Cerebellar nuclear complex (tissue), 1 donor: Measurements from ENCODE around the gene ZNF345.

ENCODE experiments used
- DNase-seq, 2 experiments: peaks; one replicate each; lab custom pipeline; 2025; lab: John Stamatoyannopoulos, UW

ZNF345 gene

DNA sequence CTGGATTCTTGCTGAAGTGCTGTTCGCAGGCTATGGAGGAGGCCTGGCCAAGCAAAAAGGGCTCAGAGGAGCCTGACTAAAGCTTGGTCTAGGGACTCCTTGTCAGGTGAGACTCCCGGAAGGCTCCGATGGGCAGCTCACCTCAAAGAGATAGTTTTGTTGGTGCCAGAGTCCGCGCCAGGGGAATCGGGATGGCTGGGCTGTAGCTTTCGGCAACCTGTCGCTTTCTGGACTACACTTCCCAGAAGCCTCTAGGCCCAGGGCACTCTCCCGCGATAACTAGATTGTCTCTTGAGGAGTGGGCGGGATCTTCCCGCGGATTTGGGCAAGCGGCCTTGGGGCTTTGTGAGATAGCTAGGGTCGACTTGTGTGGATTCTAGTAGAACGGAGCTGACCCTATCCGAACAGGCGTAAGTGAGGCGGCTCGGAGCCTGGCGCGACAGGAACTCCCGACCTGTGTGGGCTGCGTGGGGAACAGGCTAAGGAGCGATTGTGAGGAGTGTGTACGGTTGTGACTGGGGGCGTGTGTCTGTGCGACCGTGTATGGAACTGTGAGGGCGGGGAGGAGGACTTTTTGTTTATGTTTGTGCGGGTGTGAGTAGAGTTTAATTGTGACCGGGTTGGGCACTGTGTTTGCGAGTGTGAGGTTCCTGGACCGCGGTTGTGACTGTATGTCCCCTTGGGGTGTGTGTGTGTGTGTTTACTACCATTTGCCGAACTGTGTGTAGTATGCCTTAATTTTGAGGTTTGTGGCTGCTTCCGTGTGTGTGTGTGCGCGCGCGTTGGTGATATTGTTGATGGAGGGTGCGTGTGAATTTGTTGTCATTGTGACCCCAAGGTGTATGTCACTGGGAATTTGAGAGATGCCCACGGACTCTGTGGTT, at the start of gene ZNF345:
ZNF345 (plus strand) TSS at position 318 of the 884 bp plus-strand sequence. CDS start 25,955 bp downstream, outside the sequence.
- DNase-seq = peak; percentile 61 to 90

DNA sequence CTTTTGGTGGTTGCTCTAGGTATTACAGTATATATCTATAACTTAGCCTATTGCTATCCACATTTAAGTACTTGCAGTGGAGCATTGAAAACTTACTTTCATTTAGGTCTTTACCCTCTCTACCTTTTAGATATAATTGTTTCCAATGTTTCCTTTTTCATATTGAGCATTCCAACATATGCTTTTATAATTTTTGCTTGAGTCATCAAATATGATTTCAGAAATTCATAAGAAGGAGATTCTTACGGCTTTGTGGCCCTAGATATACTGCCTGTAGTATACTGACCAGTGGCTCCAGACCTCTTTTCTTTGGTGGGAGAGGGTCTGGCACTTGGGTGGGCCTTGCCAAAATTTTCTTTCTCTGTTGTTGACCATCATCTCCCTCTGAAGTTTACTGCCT, 45.3 kb upstream of the ZNF345 start:
- DNase-seq = no peak

DNA sequence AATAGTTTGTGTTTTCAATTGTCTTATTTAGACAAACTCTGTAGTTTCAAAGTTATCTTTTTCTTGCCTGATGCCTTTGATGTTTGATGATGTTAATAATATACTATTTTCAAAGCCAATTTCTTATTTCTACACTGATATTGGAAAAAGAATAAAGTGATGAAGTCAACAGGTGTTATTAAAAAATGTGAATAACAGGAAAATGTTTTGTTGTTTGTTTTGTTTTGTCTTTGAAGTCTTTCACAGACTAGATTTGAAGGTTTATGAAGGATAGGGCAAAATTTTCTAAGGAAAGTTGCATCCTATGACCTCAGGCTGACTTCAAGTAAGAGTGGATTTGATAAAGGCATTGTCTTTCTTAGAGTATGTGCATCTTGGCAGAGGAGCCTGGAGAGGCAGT, 43.6 kb upstream of the ZNF345 start:
- no peak for DNase-seq

DNA sequence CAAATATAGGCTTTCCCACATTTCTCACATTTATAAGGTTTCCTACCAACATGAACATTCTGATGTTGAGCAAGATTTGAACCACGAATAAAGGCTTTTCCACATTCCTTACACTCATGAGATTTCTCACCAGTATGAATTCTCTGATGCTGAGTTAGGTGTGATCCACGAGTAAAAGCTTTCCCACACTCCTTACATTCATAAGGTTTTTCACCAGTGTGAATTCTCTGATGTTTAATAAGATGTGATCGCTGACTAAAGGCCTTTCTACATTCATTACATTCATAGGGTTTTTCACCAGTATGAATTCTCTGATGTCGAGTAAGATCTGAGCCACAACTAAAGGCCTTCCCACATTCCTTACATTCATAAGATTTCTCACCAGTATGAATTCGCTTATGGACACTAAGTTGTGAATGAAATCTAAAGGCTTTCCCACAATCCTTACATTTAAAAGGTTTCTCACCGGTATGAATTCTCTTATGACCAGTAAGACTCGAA, 31.5 kb upstream of the ZNF345 start:
- DNase-seq = no peak

DNA sequence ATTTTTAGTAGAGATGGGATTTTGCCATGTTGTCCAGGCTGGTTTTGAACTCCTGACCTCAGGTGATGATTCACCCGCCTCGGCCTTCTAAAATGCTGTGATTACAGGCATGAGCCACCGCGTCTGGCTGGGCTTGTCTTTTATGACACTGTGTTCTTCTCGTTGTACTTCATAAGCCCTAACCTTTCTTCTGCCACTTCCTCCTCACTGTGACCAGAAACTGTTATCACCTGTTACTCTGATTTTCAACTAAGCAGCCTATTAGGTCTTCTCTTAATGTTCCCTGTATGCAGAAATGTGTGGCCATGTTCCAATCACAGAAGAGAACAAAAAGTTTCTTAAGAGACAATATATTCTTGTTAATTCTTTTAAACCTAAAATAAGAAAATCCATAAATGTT, 28.9 kb upstream of the ZNF345 start:
- no peak for DNase-seq

DNA sequence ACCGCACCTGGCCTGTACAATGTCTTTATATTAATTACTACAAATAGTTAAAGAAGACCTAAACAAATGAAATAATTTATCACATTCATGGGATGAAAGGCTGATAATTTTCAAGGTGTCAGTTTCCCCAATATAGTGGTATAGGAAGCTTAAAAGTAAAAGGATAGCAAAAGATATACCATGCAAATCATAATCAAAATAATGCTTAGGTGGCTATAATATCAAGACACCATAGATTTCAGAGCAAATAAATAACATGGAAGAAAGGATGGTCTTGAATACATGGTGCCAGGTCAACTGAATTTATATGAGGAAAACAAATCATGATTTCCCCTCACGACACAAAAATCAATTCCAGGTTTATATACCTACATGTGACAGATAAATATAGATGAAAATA, 17.2 kb upstream of the ZNF345 start:
- no peak for DNase-seq

DNA sequence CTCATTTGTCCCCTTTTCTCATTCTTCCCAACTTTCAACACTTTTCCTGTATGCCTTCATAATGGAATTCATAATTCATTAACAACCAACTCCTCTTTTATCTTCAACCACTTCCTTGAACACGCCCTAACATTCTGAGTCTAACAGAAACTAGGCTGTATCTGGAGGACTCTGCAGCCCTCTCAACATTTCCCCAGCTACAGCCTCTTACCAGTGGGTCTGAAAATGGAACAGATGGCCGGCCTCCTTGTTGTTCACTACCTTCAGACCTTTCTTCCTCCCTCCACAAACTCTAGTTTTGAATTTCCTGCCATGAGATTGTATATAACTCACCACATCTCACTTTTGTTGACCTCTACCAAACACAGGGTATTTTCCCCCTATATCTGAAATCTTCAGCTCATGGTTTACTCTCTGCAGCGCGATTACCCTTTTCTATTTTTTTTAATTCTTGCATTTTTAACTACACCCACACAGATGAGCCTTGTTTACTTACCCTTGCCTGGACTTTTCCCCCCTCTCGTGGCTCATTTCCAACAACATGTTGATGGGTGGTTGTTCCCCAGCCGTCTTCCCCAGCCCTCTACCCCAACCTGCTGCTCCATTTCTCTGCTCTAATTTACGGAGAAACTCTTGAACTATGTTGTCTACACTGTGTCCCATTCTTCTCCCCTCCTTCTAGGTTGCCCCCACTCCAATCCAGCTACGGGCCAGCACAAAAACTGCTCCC, 13.3 kb upstream of the ZNF345 start:
- DNase-seq = no peak

DNA sequence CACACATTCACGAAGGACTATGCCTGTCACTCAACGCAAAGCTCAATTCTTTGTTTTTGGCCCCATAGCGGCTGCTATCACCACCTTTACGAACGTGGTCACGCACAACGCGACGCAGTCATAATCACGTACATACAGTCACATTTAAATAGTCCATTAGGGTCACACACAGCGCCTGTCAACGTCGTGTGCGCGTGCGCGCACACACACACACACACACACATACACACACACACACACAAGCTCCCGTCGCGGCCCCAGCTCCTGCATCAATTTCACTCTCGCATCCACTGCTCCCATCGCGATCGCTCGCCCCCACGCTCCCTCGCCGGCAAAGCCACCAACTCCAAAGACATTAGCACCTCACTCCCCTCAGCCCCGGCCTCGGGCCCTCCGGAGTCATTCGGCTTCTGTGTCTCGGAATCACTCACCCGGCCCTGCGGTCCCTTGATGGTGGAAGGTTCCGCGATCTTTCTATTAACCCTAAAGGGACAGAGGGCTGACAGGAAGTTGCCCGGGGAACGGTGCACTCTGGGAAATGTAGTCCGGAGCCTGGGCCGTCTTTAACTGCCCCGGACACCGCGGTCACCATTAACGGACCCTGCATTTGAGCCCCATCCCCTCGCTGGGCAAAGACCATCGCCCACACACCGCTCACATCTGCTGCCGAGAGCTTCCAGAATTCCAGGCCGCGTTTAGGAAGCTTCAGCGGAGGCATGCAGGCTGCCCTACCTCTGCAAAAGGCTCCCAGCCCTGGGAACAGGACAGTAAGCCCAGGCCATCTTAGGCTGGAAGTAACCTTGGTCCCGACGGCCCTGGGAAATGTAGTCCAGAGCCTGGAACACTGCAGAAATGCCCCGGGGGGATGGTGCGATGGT, 12.5 kb upstream of the ZNF345 start, which contains the start of gene ZNF790:
ZNF790 (minus strand) TSS at position 482 of the 878 bp plus-strand sequence. CDS start 12,768 bp downstream, outside the sequence.
- peak; percentile 11 to 78 for DNase-seq

DNA sequence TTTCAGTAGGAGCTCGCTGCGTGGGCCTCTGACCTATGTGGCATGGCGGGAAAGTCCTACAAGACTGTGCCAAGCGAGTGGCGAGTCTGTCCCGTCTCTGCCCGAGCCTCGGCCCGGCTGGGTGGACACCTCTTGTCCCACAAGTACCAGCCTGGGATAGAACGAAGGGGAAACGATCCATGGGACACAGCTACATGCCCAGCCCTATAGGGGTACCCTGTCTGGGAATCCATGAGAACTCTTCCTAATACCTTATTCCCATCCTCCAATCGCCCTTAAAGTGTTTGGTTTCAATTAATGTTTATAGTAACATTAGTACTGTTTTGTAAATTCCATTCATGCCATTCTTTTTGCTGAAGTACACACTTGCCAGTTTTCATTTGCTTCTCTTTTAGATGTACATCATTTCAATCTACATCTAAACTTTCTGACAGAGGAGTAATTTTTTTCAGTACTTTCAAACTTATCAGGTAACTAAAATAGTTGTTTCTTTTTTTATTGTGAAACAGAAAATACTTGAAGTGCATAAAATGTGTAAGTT, 11.8 kb upstream of the ZNF345 start:
- no peak for DNase-seq

DNA sequence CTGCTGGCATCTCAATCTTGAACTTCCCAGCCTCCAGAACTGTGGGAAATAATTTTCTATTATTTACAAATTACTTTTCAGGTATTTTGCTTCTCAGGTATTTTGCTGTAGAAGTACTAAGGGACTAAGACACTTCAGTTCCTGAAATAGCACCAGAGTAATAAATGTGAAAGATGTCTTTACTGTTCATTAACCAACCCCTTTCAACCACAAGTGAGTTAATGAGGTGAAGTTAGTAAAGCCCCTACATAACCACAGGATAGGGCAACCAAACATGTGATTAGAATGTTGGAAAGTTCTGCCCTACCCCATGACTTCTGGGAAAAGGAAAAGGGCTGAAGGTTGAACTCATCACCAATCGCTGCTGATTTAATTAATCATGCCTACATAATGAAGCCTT, 2.7 kb upstream of the ZNF345 start:
- DNase-seq = no peak

DNA sequence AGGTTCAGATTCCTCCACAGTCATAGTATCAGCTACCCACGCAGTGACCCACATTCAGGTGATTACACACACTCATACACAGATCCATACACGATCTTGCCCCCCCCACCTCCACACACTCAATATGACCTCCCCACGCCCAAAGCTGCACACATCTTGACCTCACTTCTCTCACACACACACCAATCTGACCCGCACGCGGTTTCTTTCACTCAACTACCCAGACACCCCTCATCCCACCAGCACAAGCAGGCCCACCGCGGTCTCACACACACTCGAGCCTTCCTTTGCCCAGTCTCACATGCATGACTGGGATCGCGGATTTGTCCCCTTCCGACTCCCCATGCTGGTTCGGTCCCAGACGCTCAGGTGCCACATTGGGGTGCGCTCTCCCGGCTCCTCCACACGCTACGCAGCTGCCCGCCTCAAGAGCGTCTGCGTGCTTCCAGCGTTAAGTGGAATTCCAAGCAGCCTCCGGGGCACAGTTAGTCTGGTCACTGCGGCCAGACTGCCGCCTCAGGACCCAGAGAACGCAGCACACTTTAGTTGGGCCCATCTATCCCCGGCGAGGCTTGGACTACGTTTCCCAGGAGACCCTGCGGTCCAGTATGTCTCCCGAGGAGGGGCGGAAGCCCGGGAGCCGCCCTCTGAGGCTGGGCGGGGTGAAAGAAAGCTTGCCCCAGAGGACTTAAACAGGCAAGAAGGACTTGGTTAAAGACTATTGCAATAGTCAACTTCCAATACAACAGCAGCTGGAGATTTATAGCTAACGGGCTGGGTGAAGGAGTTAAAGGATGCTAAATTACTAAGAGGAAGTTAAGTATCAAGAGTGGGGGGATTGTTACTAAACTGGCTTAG, 746 bp upstream of the ZNF345 start:
- peak; percentile 23 to 67 for DNase-seq

DNA sequence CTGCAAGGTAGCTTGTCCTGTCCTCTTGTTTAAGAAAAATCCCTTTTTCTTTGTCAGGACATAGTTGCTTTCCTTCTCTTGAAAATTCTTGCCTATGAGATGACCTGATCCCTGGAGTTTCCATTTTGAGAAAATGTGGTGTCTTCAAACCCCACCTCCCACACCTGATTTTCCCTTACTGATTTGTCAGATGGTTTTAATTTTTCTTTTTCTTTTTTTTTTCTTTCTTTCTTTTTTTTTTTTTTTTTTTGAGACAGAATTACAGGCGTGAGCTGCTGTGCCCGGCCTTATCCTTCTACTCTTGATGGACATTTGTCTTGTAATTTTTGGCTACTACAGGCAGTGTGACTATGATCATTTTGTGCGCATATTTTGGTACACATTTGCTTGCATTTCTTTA, 1.2 kb downstream of the ZNF345 start:
- no peak for DNase-seq

DNA sequence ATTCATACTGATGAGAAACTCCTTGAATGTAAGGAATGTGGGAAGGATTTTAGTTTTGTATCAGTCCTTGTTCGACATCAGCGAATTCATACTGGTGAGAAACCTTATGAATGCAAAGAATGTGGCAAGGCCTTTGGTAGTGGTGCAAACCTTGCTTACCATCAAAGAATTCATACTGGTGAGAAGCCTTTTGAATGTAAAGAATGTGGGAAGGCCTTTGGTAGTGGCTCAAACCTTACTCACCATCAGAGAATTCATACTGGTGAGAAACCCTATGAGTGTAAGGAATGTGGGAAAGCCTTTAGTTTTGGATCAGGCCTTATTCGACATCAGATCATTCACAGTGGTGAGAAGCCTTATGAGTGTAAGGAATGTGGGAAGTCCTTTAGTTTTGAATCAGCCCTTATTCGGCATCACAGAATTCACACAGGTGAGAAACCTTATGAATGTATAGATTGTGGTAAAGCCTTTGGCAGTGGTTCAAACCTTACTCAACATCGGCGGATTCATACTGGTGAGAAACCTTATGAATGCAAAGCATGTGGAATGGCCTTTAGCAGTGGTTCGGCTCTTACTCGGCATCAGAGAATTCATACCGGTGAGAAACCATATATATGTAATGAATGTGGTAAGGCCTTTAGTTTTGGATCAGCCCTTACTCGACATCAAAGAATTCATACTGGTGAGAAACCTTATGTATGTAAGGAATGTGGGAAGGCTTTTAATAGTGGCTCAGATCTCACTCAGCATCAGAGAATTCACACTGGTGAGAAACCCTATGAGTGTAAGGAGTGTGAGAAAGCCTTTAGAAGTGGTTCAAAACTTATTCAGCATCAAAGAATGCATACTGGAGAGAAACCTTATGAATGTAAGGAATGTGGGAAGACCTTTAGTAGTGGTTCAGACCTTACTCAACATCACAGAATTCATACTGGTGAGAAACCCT, 26.6 kb downstream of the ZNF345 start:
- no peak for DNase-seq

DNA sequence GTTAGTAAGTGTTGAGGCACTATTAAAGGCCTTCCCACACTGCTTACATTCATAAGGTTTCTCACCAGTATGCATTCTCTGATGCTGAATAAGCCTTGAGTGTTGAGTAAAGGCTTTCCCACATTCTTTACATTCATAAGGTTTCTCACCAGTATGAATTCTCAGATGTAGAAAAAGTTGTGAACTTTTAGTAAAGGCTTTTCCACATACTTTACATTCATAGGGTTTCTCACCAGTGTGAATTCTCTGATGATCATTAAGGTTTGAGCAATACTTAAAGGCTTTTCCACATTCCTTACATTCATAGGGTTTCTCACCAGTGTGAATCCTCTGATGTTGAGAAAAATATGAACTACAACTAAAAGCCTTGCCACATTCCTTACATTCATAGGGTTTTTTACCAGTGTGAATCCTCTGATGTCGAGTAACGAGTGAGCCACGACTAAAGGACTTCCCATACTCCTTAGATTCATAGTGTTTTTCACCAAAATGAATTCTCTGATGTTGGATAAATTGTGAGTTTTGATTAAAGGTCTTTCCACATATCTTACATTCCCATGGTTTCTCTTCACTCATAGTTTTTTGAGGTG, 41.2 kb downstream of the ZNF345 start:
- no peak for DNase-seq

DNA sequence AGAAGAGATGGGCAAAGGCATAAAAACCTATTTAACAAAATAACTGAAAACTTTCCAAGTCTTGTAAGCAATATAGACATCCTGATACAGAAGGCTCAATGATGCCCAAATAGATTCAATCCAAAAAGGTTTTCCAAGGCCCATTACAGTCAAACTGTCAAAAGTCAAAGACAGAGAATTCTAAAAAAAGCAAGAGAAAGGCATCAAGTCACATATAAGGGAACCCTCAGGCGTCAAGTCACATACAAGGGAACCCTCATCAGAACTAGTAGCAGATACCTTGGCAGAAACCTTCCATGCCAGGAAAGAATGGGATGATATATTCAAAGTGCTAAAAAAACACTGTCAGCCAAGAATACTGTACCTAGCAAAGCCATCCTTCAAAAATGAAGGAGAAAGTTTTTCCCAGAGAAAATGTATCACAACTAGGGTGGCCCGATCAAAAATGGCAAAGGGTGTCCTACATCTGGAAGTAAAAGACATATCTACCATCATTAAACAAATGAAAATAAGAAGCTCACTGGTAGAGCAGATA, 44.2 kb downstream of the ZNF345 start:
- DNase-seq = no peak

DNA sequence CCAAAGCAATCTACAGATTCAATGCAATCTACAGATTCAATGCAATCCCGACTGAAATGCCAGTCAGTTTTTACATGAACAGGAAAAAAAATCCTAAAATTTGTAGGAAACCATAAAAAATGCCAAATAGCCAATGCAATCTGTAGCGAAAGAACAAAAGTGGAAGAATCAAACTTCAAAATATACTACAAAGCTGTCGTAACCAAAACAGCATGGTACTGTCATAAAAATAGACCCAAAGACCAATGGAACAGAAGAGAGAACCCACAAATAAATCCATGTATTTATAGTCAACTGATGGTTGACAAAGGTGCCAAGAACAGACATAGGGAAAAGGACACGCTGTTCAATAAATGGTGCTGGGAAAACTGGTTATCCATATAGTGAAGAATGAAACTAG, 47.7 kb downstream of the ZNF345 start:
- no peak for DNase-seq

DNA sequence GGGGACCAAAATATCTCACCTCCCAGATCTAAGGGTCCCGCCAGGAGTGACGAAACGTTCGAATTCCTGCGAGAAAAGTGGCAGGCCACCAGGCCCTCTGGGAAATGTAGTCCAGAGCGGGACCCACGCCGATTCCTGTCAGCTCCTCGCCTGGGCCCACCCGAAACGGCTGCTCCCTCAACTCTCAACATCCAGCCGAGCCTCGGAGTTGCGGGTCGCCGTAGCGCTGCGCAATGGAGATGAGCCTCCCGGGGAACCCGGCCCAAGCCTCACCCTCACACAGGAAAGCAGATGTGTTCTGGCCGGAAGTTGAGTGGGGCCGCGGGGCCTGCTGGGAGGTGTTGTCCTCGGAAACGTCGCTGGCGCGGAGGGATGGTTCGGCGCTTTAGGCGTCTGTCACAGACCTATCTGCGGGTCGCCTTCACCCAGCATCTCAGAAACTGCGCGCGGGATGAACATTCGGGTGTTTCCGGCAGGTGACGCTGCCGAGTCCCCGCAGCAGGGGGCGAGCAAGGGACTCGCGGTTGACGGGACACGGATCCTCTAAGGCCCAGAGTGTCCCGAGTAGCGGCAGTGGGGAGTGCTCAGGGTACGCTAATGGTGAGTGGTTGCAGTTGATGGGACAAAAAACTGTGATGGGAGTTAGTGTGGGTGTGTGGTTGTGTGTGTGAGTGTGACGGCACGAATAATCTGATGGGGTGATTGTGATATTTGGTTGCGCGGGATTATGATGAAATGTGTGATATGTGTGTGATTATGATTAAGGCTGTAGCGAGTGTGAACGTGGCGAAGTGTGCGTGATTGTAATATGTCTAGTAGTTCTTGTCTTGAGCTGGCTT, 65.5 kb downstream of the ZNF345 start, which contains the start of the genes ZNF568 and ZNF829:
ZNF568 (plus strand) TSS at position 341 of the 839 bp plus-strand sequence. CDS start 6,439 bp downstream, outside the sequence.
ZNF829 (minus strand) TSS at position 300 of the 839 bp plus-strand sequence. CDS start 1,124 bp downstream, outside the sequence.
- DNase-seq = peak; percentile 23 to 81
